ENCODE results near the gene GRXCR2. TPM values are rescaled to one million over a fixed set of nuclear protein-coding genes. Genes with fewer than 3 reads are reported as not detected.
A peak's percentile ranks its signal among the peaks of the same experiment; 100 is the strongest.

The GRXCR2 gene
- total RNA-seq, 1 donor from 2014 or later: not detected

- H3K36me3 Mint-ChIP-seq (ENCODE audit: low read depth, unreplicated experiment): no peaks in the 10 kb centered on the region
Observed at GRCh38 chr5:145858959-145859358, 13.9 kb downstream of the GRXCR2 start.

GRCh38 chr5:145856285-145856818 is 16.5 kb downstream of the GRXCR2 start:
- H3K27ac Mint-ChIP-seq (ENCODE audit: unreplicated experiment): peak overlapping the region; percentile 96
- no peaks in the 10 kb centered on the region for H3K27me3 Mint-ChIP-seq (ENCODE audit: low read depth, unreplicated experiment)
- no peak for FAIRE-seq
- TF ChIP-seq CTCF (IDR thresholded peaks at IDR 0.05; ENCODE audit: insufficient read depth, low read depth, low read length) (no peak), EZH2 (IDR thresholded peaks at IDR 0.05; ENCODE audit: insufficient read depth, low read length) (no peak)
- no peak overlapping the region for H3K4me3 Mint-ChIP-seq (ENCODE audit: unreplicated experiment)
- no peaks in the 10 kb centered on the region for H3K36me3 Mint-ChIP-seq (ENCODE audit: low read depth, unreplicated experiment)
- peak; percentile 79 for DNase-seq (ENCODE audit: low read depth)
- no peaks in the 10 kb centered on the region for H4K20me1 ChIP-seq (ENCODE audit: insufficient read depth, low read length)
- H3K27me3 ChIP-seq (ENCODE audit: insufficient read depth, low read length): no peaks in the 10 kb centered on the region
- peak overlapping the region; percentile 54 for H3K27ac ChIP-seq (ENCODE audit: low read depth, low read length)
- peak overlapping the region; percentile 94 for H2AFZ ChIP-seq (ENCODE audit: low read depth, low read length)
- H3K9me3 ChIP-seq (ENCODE audit: insufficient read depth, low read depth, low read length): no peaks in the 10 kb centered on the region
- H3K4me3 ChIP-seq (ENCODE audit: insufficient read depth, low read depth, low read length): no peak overlapping the region
- H3K4me1 ChIP-seq (ENCODE audit: insufficient read depth, low read length): peaks cover 27% of the 10 kb centered on the region
- H3K9me3 Mint-ChIP-seq (ENCODE audit: unreplicated experiment): no peaks in the 10 kb centered on the region
- peak overlapping the region; percentile 78 for H3K4me2 ChIP-seq (ENCODE audit: low read length)
- no peaks in the 10 kb centered on the region for H3K36me3 ChIP-seq (ENCODE audit: insufficient read depth, low read length)
- peak overlapping the region; percentile 65 for H3K9ac ChIP-seq (ENCODE audit: low read length)
- no peaks in the 10 kb centered on the region for H3K79me2 ChIP-seq (ENCODE audit: insufficient read depth, low read length)
- H3K4me1 Mint-ChIP-seq (ENCODE audit: low read depth, unreplicated experiment): peaks cover 19% of the 10 kb centered on the region

More at GRCh38 chr5:145858959-145859358, 13.9 kb downstream of the GRXCR2 start:
- Histone ChIP-seq H3K36me3 (ENCODE audit: insufficient read depth, low read length) (no peaks in the 10 kb centered on the region), H3K4me2 (ENCODE audit: low read length) (no peak overlapping the region), H3K27me3 (ENCODE audit: insufficient read depth, low read length) (no peaks in the 10 kb centered on the region), H3K9ac (ENCODE audit: low read length) (no peak overlapping the region), H3K9me3 (ENCODE audit: insufficient read depth, low read depth, low read length) (no peaks in the 10 kb centered on the region), H3K27ac (ENCODE audit: low read depth, low read length) (no peak overlapping the region), H3K4me1 (ENCODE audit: insufficient read depth, low read length) (peaks cover 27% of the 10 kb centered on the region), H2AFZ (ENCODE audit: low read depth, low read length) (no peak overlapping the region), H4K20me1 (ENCODE audit: insufficient read depth, low read length) (no peaks in the 10 kb centered on the region), H3K4me3 (ENCODE audit: insufficient read depth, low read depth, low read length) (no peak overlapping the region), H3K79me2 (ENCODE audit: insufficient read depth, low read length) (no peaks in the 10 kb centered on the region)
- Mint-ChIP-seq H3K4me1 (ENCODE audit: low read depth, unreplicated experiment) (peaks cover 19% of the 10 kb centered on the region), H3K27me3 (ENCODE audit: low read depth, unreplicated experiment) (no peaks in the 10 kb centered on the region), H3K27ac (ENCODE audit: unreplicated experiment) (no peak overlapping the region), H3K9me3 (ENCODE audit: unreplicated experiment) (peaks cover 5% of the 10 kb centered on the region), H3K4me3 (ENCODE audit: unreplicated experiment) (no peak overlapping the region)
- no peak for FAIRE-seq
- TF ChIP-seq EZH2 (IDR thresholded peaks at IDR 0.05; ENCODE audit: insufficient read depth, low read length) (no peak), CTCF (IDR thresholded peaks at IDR 0.05; ENCODE audit: insufficient read depth, low read depth, low read length) (no peak)
- DNase-seq (ENCODE audit: low read depth): peak; percentile 63

GRCh38 chr5:145855763-145856267 is 17.0 kb downstream of the GRXCR2 start:
- Histone ChIP-seq H3K9ac (ENCODE audit: low read length) (peak overlapping the region; percentile 65), H4K20me1 (ENCODE audit: insufficient read depth, low read length) (no peaks in the 10 kb centered on the region), H3K4me3 (ENCODE audit: insufficient read depth, low read depth, low read length) (no peak overlapping the region), H3K36me3 (ENCODE audit: insufficient read depth, low read length) (no peaks in the 10 kb centered on the region), H3K27ac (ENCODE audit: low read depth, low read length) (peak overlapping the region; percentile 54), H3K4me2 (ENCODE audit: low read length) (peak overlapping the region; percentile 78), H3K9me3 (ENCODE audit: insufficient read depth, low read depth, low read length) (no peaks in the 10 kb centered on the region), H3K27me3 (ENCODE audit: insufficient read depth, low read length) (no peaks in the 10 kb centered on the region), H3K79me2 (ENCODE audit: insufficient read depth, low read length) (no peaks in the 10 kb centered on the region), H3K4me1 (ENCODE audit: insufficient read depth, low read length) (peaks cover 27% of the 10 kb centered on the region), H2AFZ (ENCODE audit: low read depth, low read length) (peak overlapping the region; percentile 94)
- FAIRE-seq (no peak), DNase-seq (ENCODE audit: low read depth) (no peak)
- Mint-ChIP-seq H3K36me3 (ENCODE audit: low read depth, unreplicated experiment) (no peaks in the 10 kb centered on the region), H3K9me3 (ENCODE audit: unreplicated experiment) (no peaks in the 10 kb centered on the region), H3K27me3 (ENCODE audit: low read depth, unreplicated experiment) (no peaks in the 10 kb centered on the region), H3K4me3 (ENCODE audit: unreplicated experiment) (no peak overlapping the region), H3K4me1 (ENCODE audit: low read depth, unreplicated experiment) (peaks cover 19% of the 10 kb centered on the region), H3K27ac (ENCODE audit: unreplicated experiment) (peak overlapping the region; percentile 96)
- TF ChIP-seq EZH2 (IDR thresholded peaks at IDR 0.05; ENCODE audit: insufficient read depth, low read length) (no peak), CTCF (IDR thresholded peaks at IDR 0.05; ENCODE audit: insufficient read depth, low read depth, low read length) (no peak)

Measured in astrocyte (in vitro differentiated cells and primary cell).